ENCODE results near the gene EED.

The EED gene

GRCh38 chr11:86244522-86245368 is at the start of gene EED:
Gene EED (plus strand): TSS chr11:86244753. CDS start chr11:86245230, 477 bp downstream.
- DNase-seq (ENCODE audit: low read depth): peak; percentile 94

- DNase-seq (ENCODE audit: low read depth): no peak
Observed at GRCh38 chr11:86194998-86195397, 49.6 kb upstream of the EED start.

- no peak for DNase-seq (ENCODE audit: low read depth)
Observed at GRCh38 chr11:86196085-86196696, 48.4 kb upstream of the EED start.

- no peak for DNase-seq (ENCODE audit: low read depth)
Observed at GRCh38 chr11:86196913-86197312, 47.6 kb upstream of the EED start.

- DNase-seq (ENCODE audit: low read depth): no peak
Observed at GRCh38 chr11:86197448-86197847, 47.1 kb upstream of the EED start.

GRCh38 chr11:86198139-86198538 is 46.4 kb upstream of the EED start:
- DNase-seq (ENCODE audit: low read depth): no peak

- no peak for DNase-seq (ENCODE audit: low read depth)
Observed at GRCh38 chr11:86199354-86199753, 45.2 kb upstream of the EED start.

- no peak for DNase-seq (ENCODE audit: low read depth)
Observed at GRCh38 chr11:86201371-86201884, 43.1 kb upstream of the EED start.

- DNase-seq (ENCODE audit: low read depth): no peak
Observed at GRCh38 chr11:86202013-86202336, 42.6 kb upstream of the EED start.

GRCh38 chr11:86204356-86204755 is 40.2 kb upstream of the EED start:
- no peak for DNase-seq (ENCODE audit: low read depth)

- no peak for DNase-seq (ENCODE audit: low read depth)
Observed at GRCh38 chr11:86205421-86206336, 38.9 kb upstream of the EED start.

- DNase-seq (ENCODE audit: low read depth): no peak
Observed at GRCh38 chr11:86206337-86206695, 38.2 kb upstream of the EED start.

- DNase-seq (ENCODE audit: low read depth): no peak
Observed at GRCh38 chr11:86207413-86207812, 37.1 kb upstream of the EED start.

- no peak for DNase-seq (ENCODE audit: low read depth)
Observed at GRCh38 chr11:86208572-86208971, 36.0 kb upstream of the EED start.

GRCh38 chr11:86209806-86210657 is 34.5 kb upstream of the EED start:
- no peak for DNase-seq (ENCODE audit: low read depth)

GRCh38 chr11:86210898-86211297 is 33.7 kb upstream of the EED start:
- no peak for DNase-seq (ENCODE audit: low read depth)

GRCh38 chr11:86211619-86212018 is 32.9 kb upstream of the EED start:
- DNase-seq (ENCODE audit: low read depth): no peak

- DNase-seq (ENCODE audit: low read depth): no peak
Observed at GRCh38 chr11:86212019-86212611, 32.4 kb upstream of the EED start.

GRCh38 chr11:86214710-86215109 is 29.8 kb upstream of the EED start:
- peak; percentile 74 for DNase-seq (ENCODE audit: low read depth)

GRCh38 chr11:86218125-86219084 is 26.1 kb upstream of the EED start:
- peak; percentile 62 for DNase-seq (ENCODE audit: low read depth)

Measured in activated T-cell treated with anti-CD3 and anti-CD28 coated beads for 48 hours (primary cell).